ENCODE results near the gene HOXB3.

Gene HOXB3

DNA sequence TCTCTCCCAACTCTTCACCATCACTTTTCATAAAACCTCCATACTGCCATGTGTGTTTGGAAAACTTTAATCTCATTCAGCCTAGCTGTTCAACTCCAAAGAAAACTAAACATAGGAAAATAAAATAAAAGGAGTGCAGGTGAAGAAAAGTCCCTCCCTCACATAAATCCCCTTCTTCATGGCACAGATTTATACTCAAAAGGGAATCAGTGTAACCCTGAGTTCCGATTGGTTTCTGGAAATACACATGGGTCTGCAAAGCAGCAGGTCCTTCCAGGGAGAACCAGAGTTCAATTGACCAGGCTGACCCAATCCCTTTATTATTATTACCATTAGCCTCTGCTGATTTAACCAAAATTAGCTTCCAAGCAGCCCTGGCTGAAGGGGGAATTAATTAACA is 36.2 kb downstream of the HOXB3 start:
- DNase-seq (ENCODE audit: low read depth): no peak
- Histone ChIP-seq H3K4me3 (ENCODE audit: low read length) (peak overlapping the region; percentile 78), H3K36me3 (ENCODE audit: control insufficient read depth, insufficient read depth, low read length, severe bottlenecking) (peaks cover 18% of the 10 kb centered on the region), H3K9me3 (ENCODE audit: control insufficient read depth, low read length) (no peaks in the 10 kb centered on the region), H3K9ac (ENCODE audit: low read length) (peak overlapping the region; percentile 84), H3K4me1 (ENCODE audit: control insufficient read depth, insufficient read depth, low read length) (peaks cover 55% of the 10 kb centered on the region), H3K27me3 (replicated peaks; ENCODE audit: control insufficient read depth, insufficient read depth, low read length) (no peaks in the 10 kb centered on the region)

DNA sequence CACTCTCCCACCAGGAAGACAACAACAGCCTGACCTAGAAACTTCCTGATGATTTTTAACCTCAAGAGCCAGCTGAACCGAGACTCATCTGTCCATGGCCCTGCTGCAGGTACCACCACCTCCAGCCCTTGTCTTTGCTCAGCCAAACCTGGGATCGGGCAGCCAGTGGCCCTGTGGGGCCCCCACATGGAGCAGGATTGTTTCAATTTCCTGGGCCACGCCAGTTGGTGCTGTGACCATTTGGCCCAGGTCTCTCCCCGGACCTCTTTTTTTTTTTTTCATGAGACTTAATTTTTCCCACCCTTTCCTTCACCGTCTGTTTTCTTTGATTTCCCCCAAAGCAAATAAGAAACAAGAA is 36.9 kb downstream of the HOXB3 start:
- no peak for DNase-seq (ENCODE audit: low read depth)
- peak overlapping the region; percentile 78 for H3K4me3 ChIP-seq (ENCODE audit: low read length)
- peaks cover 18% of the 10 kb centered on the region for H3K36me3 ChIP-seq (ENCODE audit: control insufficient read depth, insufficient read depth, low read length, severe bottlenecking)
- H3K4me1 ChIP-seq (ENCODE audit: control insufficient read depth, insufficient read depth, low read length): peaks cover 56% of the 10 kb centered on the region
- peak overlapping the region; percentile 84 for H3K9ac ChIP-seq (ENCODE audit: low read length)
- H3K27me3 ChIP-seq (replicated peaks; ENCODE audit: control insufficient read depth, insufficient read depth, low read length): no peaks in the 10 kb centered on the region
- no peaks in the 10 kb centered on the region for H3K9me3 ChIP-seq (ENCODE audit: control insufficient read depth, low read length)

DNA sequence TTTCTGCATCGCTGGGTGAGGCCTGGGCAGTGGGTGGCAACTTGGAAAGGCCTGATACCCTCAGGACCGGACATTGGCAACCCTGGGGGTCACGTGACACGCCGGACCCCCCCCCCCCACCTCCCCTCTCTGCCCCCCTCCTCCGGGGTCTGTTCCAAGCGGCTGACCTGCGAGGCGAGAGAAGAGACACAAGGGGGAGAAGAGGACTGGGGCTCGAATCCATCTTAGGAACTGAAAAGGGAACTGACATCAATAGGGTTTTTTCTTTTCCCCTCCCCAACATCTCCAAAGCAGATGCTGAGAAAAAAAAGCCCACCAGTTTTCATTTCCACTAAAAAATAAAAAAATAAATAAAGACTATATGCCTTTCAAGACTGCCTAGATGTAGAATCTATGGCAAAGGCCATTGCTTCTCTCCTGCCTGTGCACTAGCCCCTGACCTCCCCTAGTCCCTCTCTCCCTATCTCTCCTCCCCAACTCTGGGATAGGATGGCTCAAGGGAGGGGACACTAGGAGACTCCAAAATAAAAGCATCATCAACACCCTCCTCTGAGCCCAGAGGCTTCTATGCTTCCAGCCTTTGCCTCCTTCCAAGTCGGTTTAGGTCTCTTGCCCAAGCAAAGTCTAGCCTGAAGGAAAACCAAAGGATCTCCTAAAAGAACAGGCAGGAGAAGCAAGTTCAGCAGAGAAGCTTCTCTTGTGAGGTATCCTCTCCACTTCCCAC is 37.4 kb downstream of the HOXB3 start:
- no peaks in the 10 kb centered on the region for H3K27me3 ChIP-seq (replicated peaks; ENCODE audit: control insufficient read depth, insufficient read depth, low read length)
- peak overlapping the region; percentile 84 for H3K9ac ChIP-seq (ENCODE audit: low read length)
- no peak for DNase-seq (ENCODE audit: low read depth)
- H3K36me3 ChIP-seq (ENCODE audit: control insufficient read depth, insufficient read depth, low read length, severe bottlenecking): peaks cover 18% of the 10 kb centered on the region
- H3K4me3 ChIP-seq (ENCODE audit: low read length): peak overlapping the region; percentile 78
- H3K4me1 ChIP-seq (ENCODE audit: control insufficient read depth, insufficient read depth, low read length): peaks cover 59% of the 10 kb centered on the region
- H3K9me3 ChIP-seq (ENCODE audit: control insufficient read depth, low read length): no peaks in the 10 kb centered on the region

DNA sequence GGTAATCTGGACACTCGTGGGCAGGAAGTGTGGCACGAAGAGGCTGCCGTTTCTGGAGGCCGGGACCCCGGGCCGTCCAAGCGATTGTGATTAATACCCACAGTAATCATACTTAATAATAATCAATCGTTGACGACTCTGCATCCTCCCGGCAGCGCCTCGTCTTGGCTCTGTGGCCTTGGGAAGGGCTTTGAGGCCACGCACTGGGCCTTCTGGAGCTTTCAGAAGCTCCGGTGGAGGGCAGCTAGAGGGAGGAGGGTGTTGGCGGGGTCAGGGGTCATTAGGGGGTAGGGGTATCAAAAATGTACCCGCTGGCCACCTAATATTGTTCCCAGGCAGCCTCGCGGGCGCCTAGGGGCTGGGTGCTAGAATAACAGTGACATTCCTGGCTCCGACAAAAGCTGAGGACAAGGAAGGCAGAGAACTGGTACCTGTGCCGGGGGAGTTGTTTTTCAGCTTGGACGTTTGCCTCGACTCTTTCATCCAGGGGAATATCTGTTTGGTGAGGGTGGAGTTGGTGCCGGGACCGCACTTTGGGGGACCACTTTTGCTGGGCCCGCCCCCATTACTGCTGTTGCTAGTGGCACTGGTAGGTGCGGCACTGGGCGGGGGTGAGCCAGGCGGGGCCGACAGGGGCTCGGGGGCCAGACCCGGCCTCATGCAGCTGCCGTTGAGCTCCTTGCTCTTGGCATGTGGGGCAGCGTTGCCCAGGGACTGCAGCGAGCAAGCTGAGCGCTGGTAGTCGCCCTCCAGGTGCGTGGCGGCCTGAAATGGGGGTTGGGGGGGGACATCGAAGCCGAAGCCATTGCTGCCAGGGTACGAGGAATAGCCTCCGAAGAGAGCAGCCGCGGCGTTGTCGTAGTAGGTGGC is 38.2 kb downstream of the HOXB3 start:
- Histone ChIP-seq H3K4me1 (ENCODE audit: control insufficient read depth, insufficient read depth, low read length) (peaks cover 58% of the 10 kb centered on the region), H3K27me3 (replicated peaks; ENCODE audit: control insufficient read depth, insufficient read depth, low read length) (no peaks in the 10 kb centered on the region), H3K9me3 (ENCODE audit: control insufficient read depth, low read length) (no peaks in the 10 kb centered on the region), H3K36me3 (ENCODE audit: control insufficient read depth, insufficient read depth, low read length, severe bottlenecking) (peaks cover 18% of the 10 kb centered on the region), H3K9ac (ENCODE audit: low read length) (no peak overlapping the region), H3K4me3 (ENCODE audit: low read length) (no peak overlapping the region)
- no peak for DNase-seq (ENCODE audit: low read depth)

DNA sequence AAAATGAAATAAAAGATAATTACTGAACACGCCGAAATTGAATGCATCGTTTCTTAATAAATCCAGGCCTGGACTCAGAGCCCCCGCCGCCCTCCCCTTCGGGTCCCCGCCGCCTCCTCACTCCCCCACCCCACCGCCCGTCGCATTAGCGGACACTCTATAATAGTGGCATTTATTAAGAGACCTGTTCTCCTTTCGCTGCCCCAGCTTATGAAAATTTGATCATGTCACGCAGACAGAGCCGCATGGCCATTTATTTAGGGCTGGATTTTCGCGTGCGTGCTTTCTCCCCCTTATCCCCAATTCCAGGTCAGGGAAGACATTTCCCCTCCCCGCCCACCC is 38.9 kb downstream of the HOXB3 start:
- no peaks in the 10 kb centered on the region for H3K27me3 ChIP-seq (replicated peaks; ENCODE audit: control insufficient read depth, insufficient read depth, low read length)
- no peak overlapping the region for H3K9ac ChIP-seq (ENCODE audit: low read length)
- DNase-seq (ENCODE audit: low read depth): no peak
- H3K4me3 ChIP-seq (ENCODE audit: low read length): no peak overlapping the region
- no peaks in the 10 kb centered on the region for H3K9me3 ChIP-seq (ENCODE audit: control insufficient read depth, low read length)
- peaks cover 58% of the 10 kb centered on the region for H3K4me1 ChIP-seq (ENCODE audit: control insufficient read depth, insufficient read depth, low read length)
- peaks cover 18% of the 10 kb centered on the region for H3K36me3 ChIP-seq (ENCODE audit: control insufficient read depth, insufficient read depth, low read length, severe bottlenecking)

DNA sequence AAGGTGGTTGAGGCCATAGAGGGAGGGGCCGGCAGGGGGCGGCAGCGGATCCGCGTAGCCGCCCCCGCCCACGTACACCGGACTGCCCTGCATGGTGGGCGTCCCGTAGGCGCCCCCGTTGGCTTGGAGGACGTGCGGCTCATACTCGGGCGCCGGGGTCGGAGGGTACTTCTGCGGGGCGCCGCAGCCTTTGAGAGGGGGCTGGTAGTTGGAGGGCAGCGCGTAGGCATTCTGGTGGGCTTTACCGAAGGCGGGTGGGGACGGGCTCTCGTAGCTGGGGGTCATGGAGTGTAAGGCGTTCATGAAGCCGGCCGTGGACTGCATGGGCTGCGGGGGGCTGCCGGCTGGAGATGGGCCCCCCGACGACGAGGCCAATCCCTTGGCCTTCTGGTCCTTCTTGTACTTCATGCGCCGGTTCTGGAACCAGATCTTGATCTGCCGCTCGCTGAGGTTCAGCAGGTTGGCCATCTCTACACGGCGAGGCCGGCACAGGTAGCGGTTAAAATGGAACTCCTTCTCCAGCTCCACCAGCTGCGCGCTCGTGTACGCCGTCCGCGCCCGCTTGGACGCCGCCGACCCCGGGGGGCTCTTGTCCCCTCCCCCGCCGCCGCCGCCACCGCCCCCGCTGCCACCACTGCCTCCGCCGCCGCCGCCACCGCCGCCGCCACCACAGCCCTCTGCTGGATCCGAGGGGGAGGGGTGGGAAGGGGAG is 39.4 kb downstream of the HOXB3 start:
- peaks cover 18% of the 10 kb centered on the region for H3K36me3 ChIP-seq (ENCODE audit: control insufficient read depth, insufficient read depth, low read length, severe bottlenecking)
- no peaks in the 10 kb centered on the region for H3K27me3 ChIP-seq (replicated peaks; ENCODE audit: control insufficient read depth, insufficient read depth, low read length)
- no peak overlapping the region for H3K4me3 ChIP-seq (ENCODE audit: low read length)
- no peak for DNase-seq (ENCODE audit: low read depth)
- no peak overlapping the region for H3K9ac ChIP-seq (ENCODE audit: low read length)
- H3K9me3 ChIP-seq (ENCODE audit: control insufficient read depth, low read length): no peaks in the 10 kb centered on the region
- peaks cover 58% of the 10 kb centered on the region for H3K4me1 ChIP-seq (ENCODE audit: control insufficient read depth, insufficient read depth, low read length)

DNA sequence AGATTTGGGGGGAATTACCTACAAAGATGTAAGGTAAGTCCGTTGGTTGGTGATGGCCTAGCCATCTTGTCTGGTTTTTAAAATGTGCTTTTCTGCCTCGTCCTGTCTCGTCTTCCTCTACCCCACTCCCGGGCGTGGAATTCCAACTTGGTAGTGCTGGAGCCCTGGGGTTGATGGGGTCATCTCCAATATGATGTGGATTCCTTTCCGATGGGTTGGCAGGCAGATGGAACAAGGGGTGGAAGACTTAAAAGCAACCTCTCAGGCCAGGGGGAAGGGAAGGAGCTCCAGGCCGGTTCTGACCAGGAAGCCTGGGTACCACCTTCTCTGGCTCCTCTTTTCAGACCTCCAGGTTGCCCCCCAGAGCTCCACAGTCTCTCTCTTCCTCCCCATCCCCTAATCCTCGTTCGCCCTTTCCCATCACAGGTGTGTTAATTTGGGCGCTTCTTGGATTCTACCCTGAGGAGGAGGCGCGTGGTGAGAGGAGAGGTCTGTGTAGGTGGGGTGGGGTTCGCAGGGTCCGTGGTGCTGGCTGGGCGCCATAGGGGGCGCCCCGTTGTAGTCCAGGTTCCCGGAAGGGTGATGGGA is 40.0 kb downstream of the HOXB3 start:
- Histone ChIP-seq H3K4me1 (ENCODE audit: control insufficient read depth, insufficient read depth, low read length) (peaks cover 64% of the 10 kb centered on the region), H3K9ac (ENCODE audit: low read length) (peak overlapping the region; percentile 34), H3K36me3 (ENCODE audit: control insufficient read depth, insufficient read depth, low read length, severe bottlenecking) (peaks cover 18% of the 10 kb centered on the region), H3K27me3 (replicated peaks; ENCODE audit: control insufficient read depth, insufficient read depth, low read length) (no peaks in the 10 kb centered on the region), H3K9me3 (ENCODE audit: control insufficient read depth, low read length) (no peaks in the 10 kb centered on the region), H3K4me3 (ENCODE audit: low read length) (no peak overlapping the region)
- no peak for DNase-seq (ENCODE audit: low read depth)

DNA sequence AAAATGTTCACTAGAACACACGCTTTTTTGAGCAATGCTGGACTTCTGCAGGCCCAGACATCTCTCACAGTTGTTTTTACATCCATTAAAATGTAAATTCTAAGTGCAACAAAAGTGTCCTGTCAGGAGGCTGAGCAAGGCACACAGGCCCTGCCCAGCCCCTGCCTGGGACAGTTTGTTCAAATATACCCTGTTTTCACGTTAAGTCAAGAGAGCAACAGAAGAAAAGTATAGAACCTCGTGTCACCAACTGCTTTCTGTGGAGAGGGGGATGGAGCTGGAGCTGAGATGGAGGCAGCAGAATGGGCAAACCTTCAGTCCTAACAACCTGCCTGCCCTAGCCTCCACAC is 40.8 kb downstream of the HOXB3 start:
- Histone ChIP-seq H3K9me3 (ENCODE audit: control insufficient read depth, low read length) (no peaks in the 10 kb centered on the region), H3K9ac (ENCODE audit: low read length) (peak overlapping the region; percentile 99), H3K4me3 (ENCODE audit: low read length) (no peak overlapping the region), H3K4me1 (ENCODE audit: control insufficient read depth, insufficient read depth, low read length) (peaks cover 59% of the 10 kb centered on the region), H3K36me3 (ENCODE audit: control insufficient read depth, insufficient read depth, low read length, severe bottlenecking) (peaks cover 18% of the 10 kb centered on the region), H3K27me3 (replicated peaks; ENCODE audit: control insufficient read depth, insufficient read depth, low read length) (no peaks in the 10 kb centered on the region)
- no peak for DNase-seq (ENCODE audit: low read depth)

DNA sequence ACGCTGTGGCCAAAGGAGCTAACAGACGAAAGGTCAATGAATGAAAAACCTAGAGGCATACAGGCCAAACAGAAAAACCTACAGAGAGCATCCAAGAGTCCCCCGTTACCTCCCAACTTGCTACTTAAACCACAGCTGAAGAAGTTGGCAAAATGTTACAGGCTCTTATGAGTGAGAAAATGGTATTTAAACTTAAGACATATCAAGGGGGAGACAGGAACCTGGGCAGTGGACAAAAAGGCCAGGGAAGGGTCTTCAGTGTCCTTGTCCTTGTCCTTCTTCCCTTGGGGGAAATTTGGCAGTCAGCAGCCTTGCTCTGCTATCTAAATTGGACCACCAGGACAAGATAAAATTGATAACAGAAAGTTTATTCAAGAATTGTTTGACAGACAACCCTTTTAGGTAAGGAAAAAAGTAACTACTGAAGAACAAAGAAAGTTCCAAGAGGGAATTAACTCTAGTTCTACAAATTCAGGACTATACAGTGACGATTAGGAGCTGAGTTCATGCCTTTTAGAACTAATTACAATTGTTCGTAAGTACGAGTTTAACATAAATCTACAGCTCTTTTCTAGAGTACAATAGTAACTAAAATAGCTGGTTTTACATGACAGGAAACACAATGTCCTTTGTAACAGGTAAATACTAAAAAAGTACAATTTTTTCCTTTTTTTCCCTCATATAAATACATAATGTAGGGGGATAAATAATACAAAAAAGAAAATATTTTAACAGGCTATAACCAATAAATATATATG is 41.3 kb downstream of the HOXB3 start:
- Histone ChIP-seq H3K36me3 (ENCODE audit: control insufficient read depth, insufficient read depth, low read length, severe bottlenecking) (peaks cover 18% of the 10 kb centered on the region), H3K9ac (ENCODE audit: low read length) (peak overlapping the region; percentile 99), H3K4me3 (ENCODE audit: low read length) (peak overlapping the region; percentile 81), H3K9me3 (ENCODE audit: control insufficient read depth, low read length) (no peaks in the 10 kb centered on the region), H3K27me3 (replicated peaks; ENCODE audit: control insufficient read depth, insufficient read depth, low read length) (no peaks in the 10 kb centered on the region), H3K4me1 (ENCODE audit: control insufficient read depth, insufficient read depth, low read length) (peaks cover 54% of the 10 kb centered on the region)
- DNase-seq (ENCODE audit: low read depth): no peak

DNA sequence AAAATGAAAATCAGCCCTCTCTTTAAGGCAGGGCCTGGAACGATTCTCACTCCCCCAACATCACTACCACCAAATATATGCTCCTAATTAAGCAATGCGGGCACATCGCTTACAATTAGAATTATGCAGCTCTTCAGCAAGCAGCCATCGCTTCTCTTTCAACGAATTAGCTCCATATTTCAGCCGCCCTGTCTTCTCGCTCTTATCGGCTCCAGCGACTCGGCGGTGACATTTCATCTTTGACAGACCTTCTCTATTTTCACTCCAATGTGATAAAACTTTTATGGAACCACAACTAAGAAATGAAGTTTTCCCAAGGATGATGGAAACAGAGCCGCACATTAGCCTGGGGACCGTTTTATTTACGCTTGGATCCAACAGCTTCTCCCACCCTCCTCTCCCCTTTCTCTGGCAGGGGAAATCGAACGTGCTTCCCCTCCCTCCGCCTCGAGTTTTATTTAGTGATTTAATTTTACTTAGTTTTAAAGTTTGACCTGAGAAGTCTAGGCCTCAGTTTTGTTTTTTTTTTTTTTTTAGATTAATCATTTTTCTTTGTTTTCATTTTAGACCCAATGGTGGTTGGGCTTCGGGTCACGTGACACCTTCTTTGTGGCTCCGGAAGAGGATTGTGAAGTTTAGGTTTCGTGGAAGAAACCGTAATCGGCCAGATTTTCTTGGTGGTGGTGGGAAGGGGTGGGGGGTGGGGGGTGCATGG is 42.1 kb downstream of the HOXB3 start:
- H3K36me3 ChIP-seq (ENCODE audit: control insufficient read depth, insufficient read depth, low read length, severe bottlenecking): peaks cover 19% of the 10 kb centered on the region
- peak overlapping the region; percentile 99 for H3K9ac ChIP-seq (ENCODE audit: low read length)
- no peaks in the 10 kb centered on the region for H3K27me3 ChIP-seq (replicated peaks; ENCODE audit: control insufficient read depth, insufficient read depth, low read length)
- peaks cover 46% of the 10 kb centered on the region for H3K4me1 ChIP-seq (ENCODE audit: control insufficient read depth, insufficient read depth, low read length)
- H3K4me3 ChIP-seq (ENCODE audit: low read length): peak overlapping the region; percentile 81
- no peak for DNase-seq (ENCODE audit: low read depth)
- H3K9me3 ChIP-seq (ENCODE audit: control insufficient read depth, low read length): no peaks in the 10 kb centered on the region

All from adipocyte (in vitro differentiated cells).